HEK293 (cell line): ENCODE data around the gene B4GALNT3.
A peak's percentile ranks its signal among the peaks of the same experiment; 100 is the strongest.

Experiments used
- BCL11B ChIP-seq: fragments of 450-650 bp; formaldehyde crosslinking; IDR thresholded peaks from 2 replicates; pipeline ENCODE4 v1.5.1; 2016; ENCODE audit warnings: low read depth, missing biosample characterization, missing genetic modification characterization
- GLIS1 ChIP-seq: fragments of 450-650 bp; formaldehyde crosslinking; IDR thresholded peaks from 2 replicates; pipeline ENCODE4 v1.5.1; 2016; ENCODE audit warnings: missing biosample characterization, missing genetic modification characterization
- HIC1 ChIP-seq: fragments of 450-650 bp; formaldehyde crosslinking; IDR thresholded peaks from 2 replicates; pipeline ENCODE4 v1.5.1; 2016; ENCODE audit warnings: missing biosample characterization, missing genetic modification characterization
- IKZF3 ChIP-seq: fragments of 450-650 bp; IDR thresholded peaks from 2 replicates; pipeline ENCODE4 v1.5.0; 2018; ENCODE audit warnings: missing biosample characterization, mild to moderate bottlenecking, missing genetic modification characterization, moderate library complexity
- KLF1 ChIP-seq: fragments of 450-650 bp; formaldehyde crosslinking; IDR thresholded peaks from 2 replicates; pipeline ENCODE4 v1.5.1; 2016; ENCODE audit warnings: missing biosample characterization, missing genetic modification characterization
- RBAK ChIP-seq: fragments of 450-650 bp; formaldehyde crosslinking; IDR thresholded peaks from 2 replicates; pipeline ENCODE4 v1.5.1; 2016; ENCODE audit warnings: missing biosample characterization, missing genetic modification characterization
- SP2 ChIP-seq: fragments of 450-650 bp; formaldehyde crosslinking; IDR thresholded peaks from 2 replicates; pipeline ENCODE4 v1.5.1; 2016; ENCODE audit warnings: missing biosample characterization, missing genetic modification characterization
- SP3 ChIP-seq: fragments of 450-650 bp; formaldehyde crosslinking; IDR thresholded peaks from 2 replicates; pipeline ENCODE4 v1.5.1; 2016; ENCODE audit warnings: missing biosample characterization, missing genetic modification characterization
- TCF7L2 ChIP-seq: IDR thresholded peaks from 2 replicates; pipeline ENCODE4 v1.6.1; 2011; ENCODE audit warnings: low read depth, mild to moderate bottlenecking, inconsistent platforms, low read length, moderate library complexity, borderline replicate concordance
- ZBTB20 ChIP-seq: fragments of 450-650 bp; formaldehyde crosslinking; IDR thresholded peaks from 2 replicates; pipeline ENCODE4 v1.5.1; 2016; ENCODE audit warnings: missing biosample characterization, missing genetic modification characterization
- ZBTB49 ChIP-seq: fragments of 450-650 bp; formaldehyde crosslinking; IDR thresholded peaks from 2 replicates; pipeline ENCODE4 v1.5.1; 2016; ENCODE audit warnings: missing biosample characterization, missing genetic modification characterization, low read depth
- ZEB2 ChIP-seq: fragments of 450-650 bp; formaldehyde crosslinking; IDR thresholded peaks from 2 replicates; pipeline ENCODE4 v1.5.1; 2016; ENCODE audit warnings: missing biosample characterization, missing genetic modification characterization
- ZFHX2 ChIP-seq: fragments of 450-650 bp; formaldehyde crosslinking; conservative IDR thresholded peaks from 2 replicates; pipeline ENCODE4 v1.5.1; 2016; ENCODE audit warnings: missing biosample characterization, missing genetic modification characterization
- ZNF121 ChIP-seq: fragments of 450-650 bp; formaldehyde crosslinking; IDR thresholded peaks from 2 replicates; pipeline ENCODE4 v1.5.1; 2016; ENCODE audit warnings: missing biosample characterization, missing genetic modification characterization
- ZNF175 ChIP-seq: fragments of 450-650 bp; formaldehyde crosslinking; IDR thresholded peaks from 2 replicates; pipeline ENCODE4 v1.5.1; 2016; ENCODE audit warnings: missing biosample characterization, missing genetic modification characterization
- ZNF19 ChIP-seq: fragments of 450-650 bp; formaldehyde crosslinking; IDR thresholded peaks from 2 replicates; pipeline ENCODE4; 2016; ENCODE audit warnings: missing biosample characterization, missing genetic modification characterization, low read depth
- ZNF24 ChIP-seq: fragments of 450-650 bp; formaldehyde crosslinking; IDR thresholded peaks from 2 replicates; pipeline ENCODE4 v1.5.1; 2016; ENCODE audit warnings: missing biosample characterization, missing genetic modification characterization
- ZNF404 ChIP-seq: fragments of 450-650 bp; formaldehyde crosslinking; IDR thresholded peaks from 2 replicates; pipeline ENCODE4 v1.5.1; 2017; ENCODE audit warnings: missing biosample characterization, missing genetic modification characterization
- ZNF501 ChIP-seq: fragments of 450-650 bp; formaldehyde crosslinking; IDR thresholded peaks from 2 replicates; pipeline ENCODE4 v1.5.1; 2016; ENCODE audit warnings: missing biosample characterization, missing genetic modification characterization
- ZNF600 ChIP-seq: fragments of 450-650 bp; formaldehyde crosslinking; IDR thresholded peaks from 2 replicates; pipeline ENCODE4 v1.5.1; 2016; ENCODE audit warnings: missing biosample characterization, missing genetic modification characterization
- ZNF658 ChIP-seq: fragments of 450-650 bp; formaldehyde crosslinking; IDR thresholded peaks from 2 replicates; pipeline ENCODE4; 2016; ENCODE audit warnings: missing biosample characterization, missing genetic modification characterization
- ZNF677 ChIP-seq: fragments of 450-650 bp; IDR thresholded peaks from 2 replicates; pipeline ENCODE4 v1.5.0; 2018; ENCODE audit warnings: missing biosample characterization, mild to moderate bottlenecking, missing genetic modification characterization, moderate library complexity
- ZNF707 ChIP-seq: fragments of 450-650 bp; formaldehyde crosslinking; IDR thresholded peaks from 2 replicates; pipeline ENCODE4 v1.5.1; 2016; ENCODE audit warnings: missing biosample characterization, missing genetic modification characterization
- ZNF768 ChIP-seq: fragments of 450-650 bp; formaldehyde crosslinking; IDR thresholded peaks from 2 replicates; pipeline ENCODE4 v1.5.1; 2018; ENCODE audit warnings: missing biosample characterization, mild to moderate bottlenecking, missing genetic modification characterization
- TF ChIP-seq, protein P1 (sequence below): fragments of 450-650 bp; formaldehyde crosslinking; IDR thresholded peaks from 2 replicates; pipeline ENCODE4 v1.5.1; 2017; ENCODE audit warnings: missing biosample characterization, missing genetic modification characterization
- TF ChIP-seq, protein P2 (sequence below): fragments of 450-650 bp; formaldehyde crosslinking; IDR thresholded peaks from 2 replicates; pipeline ENCODE4 v1.5.1; 2016; ENCODE audit warnings: missing biosample characterization, missing genetic modification characterization, borderline replicate concordance
- TF ChIP-seq, protein P3 (sequence below): fragments of 450-650 bp; formaldehyde crosslinking; IDR thresholded peaks from 2 replicates; pipeline ENCODE4 v1.5.1; 2016; ENCODE audit warnings: missing biosample characterization, missing genetic modification characterization
- TF ChIP-seq, protein P4 (sequence below): fragments of 450-650 bp; formaldehyde crosslinking; IDR thresholded peaks from 2 replicates; pipeline ENCODE4 v1.5.1; 2016; ENCODE audit warnings: missing biosample characterization, missing genetic modification characterization, borderline replicate concordance

B4GALNT3 gene

DNA sequence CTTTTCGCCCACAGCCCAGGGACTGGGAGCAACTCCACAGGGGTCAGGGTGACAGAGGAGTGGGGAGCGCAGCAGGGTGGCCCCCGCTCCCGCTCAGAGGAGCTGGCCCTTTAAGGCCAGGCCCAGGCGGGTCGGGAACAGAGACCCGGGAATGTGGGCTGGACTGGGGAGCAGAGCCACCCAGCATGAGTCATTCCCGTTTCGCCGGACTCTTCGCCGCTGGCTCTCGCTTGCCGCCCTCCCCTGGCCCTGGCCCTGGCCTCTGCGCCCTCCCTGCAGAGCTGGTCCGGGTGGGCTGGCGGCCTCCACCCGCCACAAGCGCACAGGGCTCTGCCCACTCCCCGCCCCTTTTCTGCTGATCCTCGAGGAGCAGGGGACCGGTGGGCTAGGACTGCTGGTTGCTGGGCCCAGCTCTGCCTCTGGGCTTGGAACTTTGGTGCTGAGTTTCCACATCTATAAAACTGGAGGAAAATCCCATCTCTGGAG, 110.7 kb downstream of the B4GALNT3 start (continued):
- TF ChIP-seq GLIS1 (tag by site-specific recombination) (peak; percentile 43), SP2 (peak; percentile 46), ZNF121 (tag by site-specific recombination) (0 out of 2 replicates have a peak, but pooled peaks have one; percentile 73), HIC1 (tag by site-specific recombination) (peak; percentile 52; the same call in 1 of the 2 replicates), ZNF24 (tag by site-specific recombination) (no peak), ZNF707 (tag by site-specific recombination) (no peak), ZNF658 (tag by site-specific recombination) (no peak), ZNF404 (tag by site-specific recombination) (no peak), RBAK (tag by site-specific recombination) (no peak), ZFHX2 (tag by site-specific recombination) (peak; percentile 44), BCL11B (tag by site-specific recombination) (no peak), ZEB2 (peak; percentile 9; the same call in 1 of the 2 replicates), ZNF600 (tag by site-specific recombination) (peak; percentile 98), ZNF19 (tag by site-specific recombination) (no peak), ZNF501 (tag by site-specific recombination) (peak; percentile 20), KLF1 (tag by site-specific recombination) (no peak), ZNF175 (tag by site-specific recombination) (no peak), ZNF768 (tag by site-specific recombination) (peak; percentile 85), ZBTB20 (tag by site-specific recombination) (peak; percentile 98), SP3 (tag by site-specific recombination) (peak; percentile 72), IKZF3 (tag by site-specific recombination) (peak; percentile 88), ZBTB49 (tag by site-specific recombination) (0 out of 2 replicates have a peak, but pooled peaks have one; percentile 13), ZNF677 (tag by site-specific recombination) (0 out of 2 replicates have a peak, but pooled peaks have one; percentile 15), TCF7L2 (no peak)
- TF ChIP-seq, protein P1, sequence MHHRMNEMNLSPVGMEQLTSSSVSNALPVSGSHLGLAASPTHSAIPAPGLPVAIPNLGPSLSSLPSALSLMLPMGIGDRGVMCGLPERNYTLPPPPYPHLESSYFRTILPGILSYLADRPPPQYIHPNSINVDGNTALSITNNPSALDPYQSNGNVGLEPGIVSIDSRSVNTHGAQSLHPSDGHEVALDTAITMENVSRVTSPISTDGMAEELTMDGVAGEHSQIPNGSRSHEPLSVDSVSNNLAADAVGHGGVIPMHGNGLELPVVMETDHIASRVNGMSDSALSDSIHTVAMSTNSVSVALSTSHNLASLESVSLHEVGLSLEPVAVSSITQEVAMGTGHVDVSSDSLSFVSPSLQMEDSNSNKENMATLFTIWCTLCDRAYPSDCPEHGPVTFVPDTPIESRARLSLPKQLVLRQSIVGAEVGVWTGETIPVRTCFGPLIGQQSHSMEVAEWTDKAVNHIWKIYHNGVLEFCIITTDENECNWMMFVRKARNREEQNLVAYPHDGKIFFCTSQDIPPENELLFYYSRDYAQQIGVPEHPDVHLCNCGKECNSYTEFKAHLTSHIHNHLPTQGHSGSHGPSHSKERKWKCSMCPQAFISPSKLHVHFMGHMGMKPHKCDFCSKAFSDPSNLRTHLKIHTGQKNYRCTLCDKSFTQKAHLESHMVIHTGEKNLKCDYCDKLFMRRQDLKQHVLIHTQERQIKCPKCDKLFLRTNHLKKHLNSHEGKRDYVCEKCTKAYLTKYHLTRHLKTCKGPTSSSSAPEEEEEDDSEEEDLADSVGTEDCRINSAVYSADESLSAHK = no peak; the same call in 1 of the 2 replicates
- TF ChIP-seq, protein P2, sequence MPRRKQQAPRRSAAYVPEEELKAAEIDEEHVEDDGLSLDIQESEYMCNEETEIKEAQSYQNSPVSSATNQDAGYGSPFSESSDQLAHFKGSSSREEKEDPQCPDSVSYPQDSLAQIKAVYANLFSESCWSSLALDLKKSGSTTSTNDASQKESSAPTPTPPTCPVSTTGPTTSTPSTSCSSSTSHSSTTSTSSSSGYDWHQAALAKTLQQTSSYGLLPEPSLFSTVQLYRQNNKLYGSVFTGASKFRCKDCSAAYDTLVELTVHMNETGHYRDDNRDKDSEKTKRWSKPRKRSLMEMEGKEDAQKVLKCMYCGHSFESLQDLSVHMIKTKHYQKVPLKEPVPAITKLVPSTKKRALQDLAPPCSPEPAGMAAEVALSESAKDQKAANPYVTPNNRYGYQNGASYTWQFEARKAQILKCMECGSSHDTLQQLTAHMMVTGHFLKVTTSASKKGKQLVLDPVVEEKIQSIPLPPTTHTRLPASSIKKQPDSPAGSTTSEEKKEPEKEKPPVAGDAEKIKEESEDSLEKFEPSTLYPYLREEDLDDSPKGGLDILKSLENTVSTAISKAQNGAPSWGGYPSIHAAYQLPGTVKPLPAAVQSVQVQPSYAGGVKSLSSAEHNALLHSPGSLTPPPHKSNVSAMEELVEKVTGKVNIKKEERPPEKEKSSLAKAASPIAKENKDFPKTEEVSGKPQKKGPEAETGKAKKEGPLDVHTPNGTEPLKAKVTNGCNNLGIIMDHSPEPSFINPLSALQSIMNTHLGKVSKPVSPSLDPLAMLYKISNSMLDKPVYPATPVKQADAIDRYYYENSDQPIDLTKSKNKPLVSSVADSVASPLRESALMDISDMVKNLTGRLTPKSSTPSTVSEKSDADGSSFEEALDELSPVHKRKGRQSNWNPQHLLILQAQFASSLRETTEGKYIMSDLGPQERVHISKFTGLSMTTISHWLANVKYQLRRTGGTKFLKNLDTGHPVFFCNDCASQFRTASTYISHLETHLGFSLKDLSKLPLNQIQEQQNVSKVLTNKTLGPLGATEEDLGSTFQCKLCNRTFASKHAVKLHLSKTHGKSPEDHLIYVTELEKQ (tag by site-specific recombination) = no peak
- TF ChIP-seq, protein P3, sequence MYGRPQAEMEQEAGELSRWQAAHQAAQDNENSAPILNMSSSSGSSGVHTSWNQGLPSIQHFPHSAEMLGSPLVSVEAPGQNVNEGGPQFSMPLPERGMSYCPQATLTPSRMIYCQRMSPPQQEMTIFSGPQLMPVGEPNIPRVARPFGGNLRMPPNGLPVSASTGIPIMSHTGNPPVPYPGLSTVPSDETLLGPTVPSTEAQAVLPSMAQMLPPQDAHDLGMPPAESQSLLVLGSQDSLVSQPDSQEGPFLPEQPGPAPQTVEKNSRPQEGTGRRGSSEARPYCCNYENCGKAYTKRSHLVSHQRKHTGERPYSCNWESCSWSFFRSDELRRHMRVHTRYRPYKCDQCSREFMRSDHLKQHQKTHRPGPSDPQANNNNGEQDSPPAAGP = no peak
- TF ChIP-seq, protein P4, sequence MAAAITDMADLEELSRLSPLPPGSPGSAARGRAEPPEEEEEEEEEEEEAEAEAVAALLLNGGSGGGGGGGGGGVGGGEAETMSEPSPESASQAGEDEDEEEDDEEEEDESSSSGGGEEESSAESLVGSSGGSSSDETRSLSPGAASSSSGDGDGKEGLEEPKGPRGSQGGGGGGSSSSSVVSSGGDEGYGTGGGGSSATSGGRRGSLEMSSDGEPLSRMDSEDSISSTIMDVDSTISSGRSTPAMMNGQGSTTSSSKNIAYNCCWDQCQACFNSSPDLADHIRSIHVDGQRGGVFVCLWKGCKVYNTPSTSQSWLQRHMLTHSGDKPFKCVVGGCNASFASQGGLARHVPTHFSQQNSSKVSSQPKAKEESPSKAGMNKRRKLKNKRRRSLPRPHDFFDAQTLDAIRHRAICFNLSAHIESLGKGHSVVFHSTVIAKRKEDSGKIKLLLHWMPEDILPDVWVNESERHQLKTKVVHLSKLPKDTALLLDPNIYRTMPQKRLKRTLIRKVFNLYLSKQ (tag by site-specific recombination) = no peak
